ENCODE measurements around the gene IRF1.

DNA sequence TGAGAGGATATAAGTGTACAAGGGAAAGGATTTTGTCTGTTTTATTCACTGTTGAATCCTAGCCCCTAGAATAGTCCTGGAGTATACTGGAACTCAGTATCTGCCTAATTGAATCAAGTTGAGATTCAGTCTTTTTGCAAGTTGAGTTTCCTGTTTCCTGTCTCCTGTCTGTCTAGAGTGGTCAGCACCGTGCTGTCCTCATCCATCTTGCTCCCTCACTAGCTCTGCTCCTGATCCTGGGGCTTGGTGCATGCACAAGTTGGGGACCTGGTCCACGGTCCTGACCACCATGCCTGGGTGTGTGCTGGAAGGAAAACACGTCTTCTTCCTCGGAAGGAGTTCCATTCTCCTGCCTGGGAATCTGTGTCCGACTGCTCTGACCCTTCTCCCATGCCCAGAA is 49.6 kb upstream of the IRF1 start:
- no peak for TF ChIP-seq CTCF (IDR thresholded peaks at IDR 0.05)
- TF ChIP-seq POLR2AphosphoS5 (IDR thresholded peaks at IDR 0.05), result no peak
